Measurements from ENCODE around the gene RGL2. TPM values are rescaled to one million over a fixed set of nuclear protein-coding genes. Genes with fewer than 3 reads are reported as not detected.

The RGL2 gene
- total and polyA plus RNA-seq, 5 donors = 40.6 to 56.3 (median 54.2) TPM

- Histone ChIP-seq H3K4me1 (ENCODE audit: control insufficient read depth, insufficient read depth, low read length) (peaks cover 4% of the 10 kb centered on the region), H3K9me3 (ENCODE audit: control insufficient read depth, low read length) (no peaks in the 10 kb centered on the region), H3K27me3 (ENCODE audit: control insufficient read depth, insufficient read depth) (no peaks in the 10 kb centered on the region), H3K4me3 (ENCODE audit: low read length) (peak overlapping the region; percentile 47), H3K27ac (ENCODE audit: low read length) (peak overlapping the region; percentile 94)
- WGBS = 2% methylated on average over 28 of the region's 28 CpGs
- intact Hi-C loops (cut with DNase I) = loop anchor here (1.0 to 10.0 kb wide), 6 partner anchors 73 to 231 kb away; no protein-coding TSS in a partner anchor
- peak; percentile 61 to 76 for ATAC-seq
- DNase-seq = peak; percentile 85 to 96 (median 94)
These were observed 50.6 kb downstream of the RGL2 start for GRCh38 chr6:33247977-33248642.

GRCh38 chr6:33243476-33243875, 55.3 kb downstream of the RGL2 start:
- ATAC-seq (no peak), DNase-seq (no peak)
- Histone ChIP-seq H3K27me3 (ENCODE audit: control insufficient read depth, insufficient read depth) (no peaks in the 10 kb centered on the region), H3K9me3 (ENCODE audit: control insufficient read depth, low read length) (no peaks in the 10 kb centered on the region), H3K4me1 (ENCODE audit: control insufficient read depth, insufficient read depth, low read length) (no peaks in the 10 kb centered on the region), H3K4me3 (ENCODE audit: low read length) (no peak overlapping the region), H3K27ac (ENCODE audit: low read length) (no peak overlapping the region)
- intact Hi-C loops (cut with DNase I) = loop anchor here in 3 of 4 donors (5.0 to 10.0 kb wide), 3 partner anchors 69 to 119 kb away; no protein-coding TSS in a partner anchor
- 30% methylated on average over 1 of the region's 1 CpG for WGBS

GRCh38 chr6:33241968-33242367, 56.8 kb downstream of the RGL2 start:
- 59% methylated on average over 3 of the region's 3 CpGs for WGBS
- no peaks in the 10 kb centered on the region for H3K9me3 ChIP-seq (ENCODE audit: control insufficient read depth, low read length)
- intact Hi-C loops (cut with DNase I) = loop anchor here in 3 of 4 donors (5.0 to 10.0 kb wide), 3 partner anchors 67 to 117 kb away; no protein-coding TSS in a partner anchor
- ATAC-seq (no peak), DNase-seq (no peak)
- H3K27me3 ChIP-seq (ENCODE audit: control insufficient read depth, insufficient read depth) = no peaks in the 10 kb centered on the region
- H3K27ac ChIP-seq (ENCODE audit: low read length) = no peak overlapping the region
- no peaks in the 10 kb centered on the region for H3K4me1 ChIP-seq (ENCODE audit: control insufficient read depth, insufficient read depth, low read length)
- H3K4me3 ChIP-seq (ENCODE audit: low read length) = no peak overlapping the region

Small RNAs within 50 kb of the gene (microRNA-seq; reads per million reads assigned to microRNA genes)
- gene MIR6834 = 0 to 0.54 reads per million in 2 donors
- 0 reads per million in 2 donors for gene MIR6873

Other genes starting within 250 kb of the RGL2 start
- gene HLA-DPA1, start 225.3 kb downstream of the RGL2 start, total RNA-seq = 10 to 100 TPM; 49.5 to 58.6 (median 54.1) TPM
- 31.1 TPM for gene HLA-DPA1, start 225.3 kb downstream of the RGL2 start, polyA plus RNA-seq
- 10 to 100 TPM; 46.2 to 71.0 (median 57.4) TPM for gene HLA-DPB1, start 223.0 kb downstream of the RGL2 start, total RNA-seq
- 35.9 TPM for gene HLA-DPB1, start 223.0 kb downstream of the RGL2 start, polyA plus RNA-seq
- 1 to 10 TPM; 1.5 to 4.0 (median 2.3) TPM for gene COL11A2, start 106.5 kb downstream of the RGL2 start, total RNA-seq
- gene COL11A2, start 106.5 kb downstream of the RGL2 start, polyA plus RNA-seq = 3.7 TPM
- 10 to 100 TPM; 32.8 to 44.8 (median 35.0) TPM for gene RXRB, start 98.3 kb downstream of the RGL2 start, total RNA-seq
- gene RXRB, start 98.3 kb downstream of the RGL2 start, polyA plus RNA-seq = 31.7 TPM
- gene SLC39A7, start 98.1 kb downstream of the RGL2 start, total RNA-seq = 100 to 1,000 TPM in 1 of 4 donors, 10 to 100 TPM in 3; 59.0 to 124 (median 81.6) TPM
- 78.6 TPM for gene SLC39A7, start 98.1 kb downstream of the RGL2 start, polyA plus RNA-seq
- gene HSD17B8, start 94.3 kb downstream of the RGL2 start, total RNA-seq = 10 to 100 TPM; 16.9 to 20.2 (median 19.1) TPM
- 16.9 TPM for gene HSD17B8, start 94.3 kb downstream of the RGL2 start, polyA plus RNA-seq
- gene RING1, start 90.4 kb downstream of the RGL2 start, total RNA-seq = 10 to 100 TPM; 30.4 to 38.2 (median 34.4) TPM
- 33.7 TPM for gene RING1, start 90.4 kb downstream of the RGL2 start, polyA plus RNA-seq
- gene VPS52, start 27.1 kb downstream of the RGL2 start, total RNA-seq = 10 to 100 TPM; 31.1 to 39.1 (median 35.8) TPM
- gene VPS52, start 27.1 kb downstream of the RGL2 start, polyA plus RNA-seq = 34.6 TPM
- 1,000 to 10,000 TPM; 1,042 to 1,240 (median 1,130) TPM for gene RPS18, start 26.9 kb downstream of the RGL2 start, total RNA-seq
- gene RPS18, start 26.9 kb downstream of the RGL2 start, polyA plus RNA-seq = 1,903 TPM
- gene B3GALT4, start 21.8 kb downstream of the RGL2 start, total RNA-seq = 10 to 100 TPM in 2 of 4 donors, 1 to 10 TPM in 2; 9.7 to 10.2 (median 9.9) TPM
- 11.0 TPM for gene B3GALT4, start 21.8 kb downstream of the RGL2 start, polyA plus RNA-seq
- gene WDR46, start 9.7 kb downstream of the RGL2 start, total RNA-seq = 10 to 100 TPM; 16.3 to 31.1 (median 18.5) TPM
- 15.5 TPM for gene WDR46, start 9.7 kb downstream of the RGL2 start, polyA plus RNA-seq
- 10 to 100 TPM; 44.4 to 60.0 (median 50.1) TPM for gene PFDN6, start 9.3 kb downstream of the RGL2 start, total RNA-seq
- gene PFDN6, start 9.3 kb downstream of the RGL2 start, polyA plus RNA-seq = 143 TPM
- 10 to 100 TPM; 85.1 to 91.6 (median 87.2) TPM for gene TAPBP, start 15.1 kb upstream of the RGL2 start, total RNA-seq
- gene TAPBP, start 15.1 kb upstream of the RGL2 start, polyA plus RNA-seq = 35.3 TPM
- gene ZBTB22, start 18.8 kb upstream of the RGL2 start, total RNA-seq = 10 to 100 TPM; 12.7 to 18.2 (median 15.5) TPM
- 12.5 TPM for gene ZBTB22, start 18.8 kb upstream of the RGL2 start, polyA plus RNA-seq
- 10 to 100 TPM; 18.3 to 23.9 (median 20.8) TPM for gene DAXX, start 24.0 kb upstream of the RGL2 start, total RNA-seq
- 17.6 TPM for gene DAXX, start 24.0 kb upstream of the RGL2 start, polyA plus RNA-seq
- gene KIFC1, start 92.9 kb upstream of the RGL2 start, total RNA-seq = 1 to 10 TPM in 2 of 4 donors, under 1 TPM in 1, not detected in 1; 0.62 to 1.2 (median 1.1) TPM
- 0.16 TPM for gene KIFC1, start 92.9 kb upstream of the RGL2 start, polyA plus RNA-seq
- gene PHF1, start 112.1 kb upstream of the RGL2 start, total RNA-seq = 10 to 100 TPM; 55.5 to 70.6 (median 65.4) TPM
- gene PHF1, start 112.1 kb upstream of the RGL2 start, polyA plus RNA-seq = 76.4 TPM
- gene CUTA, start 119.2 kb upstream of the RGL2 start, total RNA-seq = 100 to 1,000 TPM; 128 to 177 (median 133) TPM
- gene CUTA, start 119.2 kb upstream of the RGL2 start, polyA plus RNA-seq = 170 TPM
- gene SYNGAP1, start 121.1 kb upstream of the RGL2 start, total RNA-seq = 10 to 100 TPM in 1 of 4 donors, 1 to 10 TPM in 3; 8.6 to 13.2 (median 9.0) TPM
- 8.0 TPM for gene SYNGAP1, start 121.1 kb upstream of the RGL2 start, polyA plus RNA-seq
- gene ZBTB9, start 155.6 kb upstream of the RGL2 start, total RNA-seq = 1 to 10 TPM; 3.9 to 4.9 (median 4.3) TPM
- 2.8 TPM for gene ZBTB9, start 155.6 kb upstream of the RGL2 start, polyA plus RNA-seq

Data from right cardiac atrium (tissue), 5 donors.